HG02943 (cell line): ENCODE measurements around the gene LCP1.
"Not testable (repeated sequence)": the region's sequence is repeated elsewhere in the genome, so short reads cannot be mapped to it uniquely, and the experiment has no call there.

Experiments used
- ATAC-seq: cut with Tn5 transposase; IDR thresholded peaks from one replicate; pipeline ENCODE4 v1.9.1; 2021; ENCODE audit warnings: mild to moderate bottlenecking, low read depth, moderate library complexity; ENCODE audit not compliant: unreplicated experiment

Gene LCP1

GRCh38 chr13:46181840-46182490, at the start of gene LCP1:
LCP1 (minus strand) TSS chr13:46182177; CDS start chr13:46159662, 22,515 bp downstream.
- peak; percentile 63 for ATAC-seq

DNA sequence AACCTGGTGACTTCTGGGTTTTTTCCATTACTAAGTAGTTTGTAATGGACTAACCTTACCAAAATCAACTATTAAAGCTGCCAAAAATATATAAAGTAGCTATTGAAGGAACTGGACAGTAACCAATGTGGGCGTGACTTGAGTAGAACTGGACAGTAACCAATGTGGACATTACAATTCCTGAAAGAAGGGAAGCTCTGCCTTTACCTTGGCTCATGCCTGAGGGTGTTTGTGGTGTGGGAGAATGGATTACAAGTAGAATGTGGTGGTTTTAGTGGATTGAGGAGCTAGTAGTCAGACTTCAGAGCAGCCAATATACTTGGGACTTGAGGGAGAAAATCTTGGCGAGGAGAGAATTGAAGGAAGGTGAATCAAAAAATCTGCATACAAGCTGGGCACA, 47.3 kb upstream of the LCP1 start:
- no peak for ATAC-seq

- not testable (repeated sequence) for ATAC-seq
Measured at GRCh38 chr13:46220234-46220633, 38.3 kb upstream of the LCP1 start.

- ATAC-seq: not testable (repeated sequence)
Measured at GRCh38 chr13:46214741-46215140, 32.8 kb upstream of the LCP1 start.

- no peak for ATAC-seq
Measured at GRCh38 chr13:46213242-46213641, 31.3 kb upstream of the LCP1 start.

DNA sequence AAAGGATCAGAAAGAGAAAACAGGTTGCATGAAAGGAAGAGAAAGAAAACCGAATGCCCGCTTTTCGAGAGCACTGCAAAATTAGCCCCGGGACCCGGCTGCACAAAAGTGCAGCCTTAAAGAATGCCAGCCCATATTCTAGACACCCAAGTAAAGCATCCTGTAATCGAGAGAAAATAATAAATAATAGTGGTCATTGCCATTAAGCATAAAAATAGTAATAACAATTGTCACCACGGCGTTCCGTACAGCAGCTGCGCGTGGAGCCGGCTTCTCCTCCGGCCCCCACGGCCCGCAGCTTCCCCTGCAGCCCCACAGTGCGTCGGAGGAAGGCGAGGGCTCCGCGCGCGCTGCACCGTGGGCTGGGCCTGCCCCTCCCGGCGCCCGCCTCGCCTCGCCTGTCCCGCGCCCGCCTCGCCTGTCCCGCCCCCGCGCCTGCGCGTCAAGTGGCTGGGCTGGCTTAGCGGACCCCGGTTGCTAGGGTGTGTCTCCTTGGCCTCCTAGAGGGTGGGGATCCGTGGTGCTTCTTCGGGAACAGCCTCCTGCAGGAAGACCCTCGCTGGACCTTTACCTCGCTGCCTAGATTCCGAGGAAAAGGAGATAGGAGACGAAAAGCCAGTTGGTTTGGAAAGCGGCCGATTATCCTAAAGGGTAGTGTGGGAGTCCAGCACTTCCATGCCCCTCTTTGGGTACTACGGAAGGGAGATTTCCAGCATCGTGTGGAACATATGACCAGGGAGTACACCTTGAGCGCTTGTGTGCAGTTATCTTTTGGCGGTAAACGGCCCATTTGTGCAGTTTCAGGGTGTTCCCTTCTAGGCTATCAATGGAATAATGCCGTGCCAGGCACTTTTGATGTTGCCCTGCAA, 29.7 kb upstream of the LCP1 start, which contains the start of gene LRRC63:
Gene LRRC63, plus strand, starts transcription at position 446 of the 869 bp plus-strand sequence. CDS start 1,107 bp downstream, outside the sequence.
- peak; percentile 94 for ATAC-seq

GRCh38 chr13:46211116-46211482, 29.1 kb upstream of the LCP1 start:
- ATAC-seq: no peak

- ATAC-seq: no peak
Measured at GRCh38 chr13:46210362-46211083, 28.5 kb upstream of the LCP1 start.

GRCh38 chr13:46207828-46208227, 25.9 kb upstream of the LCP1 start:
- no peak for ATAC-seq

GRCh38 chr13:46206143-46206542, 24.2 kb upstream of the LCP1 start:
- no peak for ATAC-seq

GRCh38 chr13:46202966-46203365, 21.0 kb upstream of the LCP1 start:
- ATAC-seq: no peak

GRCh38 chr13:46202188-46202795, 20.3 kb upstream of the LCP1 start:
- no peak for ATAC-seq

DNA sequence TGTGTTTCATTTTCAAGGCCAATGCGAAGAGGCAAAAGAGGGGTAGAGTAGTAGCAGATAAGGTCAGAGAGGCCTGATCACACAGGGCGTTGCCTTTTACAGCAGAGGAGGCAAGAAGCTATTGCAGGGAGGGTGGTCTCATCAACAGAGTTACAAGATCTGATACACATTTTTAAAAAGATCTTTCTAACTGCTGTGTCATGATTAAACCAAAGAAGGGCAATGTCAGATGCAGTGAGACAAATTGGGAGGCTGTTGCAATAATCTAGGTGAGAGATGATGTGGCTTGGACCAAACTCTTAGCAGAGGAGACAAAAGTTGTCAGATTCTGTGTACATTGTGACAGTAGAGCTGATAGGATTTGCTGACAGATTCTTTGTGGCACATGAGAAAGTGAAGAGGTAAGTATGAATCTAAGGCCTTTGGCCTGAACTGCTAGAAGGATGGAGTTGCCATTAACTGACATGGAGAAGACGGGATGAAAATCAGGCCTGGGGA, 16.8 kb upstream of the LCP1 start:
- no peak for ATAC-seq

DNA sequence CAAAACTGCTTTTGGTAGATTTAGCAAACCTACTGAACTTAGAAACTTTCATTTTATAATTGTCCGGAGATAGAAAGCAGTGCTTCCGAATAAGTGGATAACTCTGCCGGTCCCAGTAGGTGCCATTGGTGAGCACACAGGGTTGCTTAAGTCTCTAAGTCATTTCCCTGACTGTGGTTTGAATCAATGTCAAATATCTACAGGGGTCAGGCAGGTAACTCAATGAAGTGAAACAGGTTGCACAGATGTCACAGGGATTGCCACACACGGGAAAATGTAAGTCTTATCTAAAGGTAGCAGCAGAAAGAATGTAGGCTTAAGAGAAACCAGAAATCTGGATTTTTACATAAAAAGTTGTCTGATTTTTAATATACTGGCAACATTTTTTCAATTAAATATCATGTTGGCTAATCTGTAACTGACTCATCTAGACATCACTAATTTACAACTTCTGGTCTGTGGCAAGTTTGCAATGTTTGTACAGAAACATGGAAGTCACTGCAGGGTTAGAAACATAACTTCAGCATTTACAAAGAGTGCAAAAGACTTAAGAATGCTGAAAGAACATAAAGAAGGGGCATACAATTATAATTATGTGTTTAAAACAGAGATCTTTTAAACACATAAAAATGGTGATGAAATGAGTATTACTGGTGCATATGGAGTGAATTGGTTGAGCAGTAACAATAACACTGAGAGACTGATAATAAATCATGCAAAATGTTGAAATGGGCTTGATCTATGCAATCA, 15.5 kb upstream of the LCP1 start:
- no peak for ATAC-seq

- no peak for ATAC-seq
Measured at GRCh38 chr13:46195016-46195415, 13.0 kb upstream of the LCP1 start.

GRCh38 chr13:46192412-46192811, 10.4 kb upstream of the LCP1 start:
- no peak for ATAC-seq

DNA sequence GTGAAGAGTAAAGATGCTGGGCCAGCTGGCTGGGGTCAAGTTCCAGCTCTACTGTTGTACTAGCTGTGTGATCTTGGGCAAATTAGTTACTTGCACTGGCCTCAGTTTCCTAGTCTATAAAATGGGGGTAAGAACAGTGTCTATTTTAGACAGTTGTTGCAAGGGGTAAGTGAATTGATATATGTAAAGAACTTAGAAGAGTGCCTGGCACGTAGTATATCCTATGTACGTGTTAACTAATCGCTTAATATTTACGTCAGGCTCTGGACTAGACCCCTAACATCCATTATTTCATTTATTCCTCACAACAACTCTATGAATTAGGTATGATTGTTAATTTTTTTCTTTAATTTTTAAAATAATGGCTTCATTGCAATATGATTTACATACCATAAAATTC, 3.7 kb upstream of the LCP1 start:
- ATAC-seq: no peak

DNA sequence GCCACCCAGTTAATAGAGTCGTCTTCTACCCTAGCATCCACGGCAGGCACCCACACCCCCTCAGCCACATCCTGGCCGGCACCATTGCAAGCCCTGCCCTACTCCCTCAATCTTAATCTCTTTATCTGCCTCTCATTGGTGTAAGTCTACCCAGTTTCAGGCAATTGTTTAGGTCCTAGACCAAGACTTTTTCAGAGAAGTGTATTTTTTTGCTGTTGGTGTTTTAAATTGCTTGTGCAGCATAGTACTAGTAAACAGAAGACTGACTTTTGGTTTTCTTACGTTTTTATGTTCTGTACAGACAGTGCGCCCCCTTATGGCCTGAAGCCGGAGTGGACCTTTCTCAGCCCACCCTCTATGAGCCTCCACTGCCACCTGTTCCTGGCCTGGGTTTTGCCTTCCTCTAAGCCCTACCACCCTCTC, 2.3 kb upstream of the LCP1 start:
- peak; percentile 38 for ATAC-seq

- no peak for ATAC-seq
Measured at GRCh38 chr13:46183018-46183946, 1.3 kb upstream of the LCP1 start.
